ENCODE measurements around the gene LRRC8C. TPM values are rescaled to one million over a fixed set of nuclear protein-coding genes. Genes with fewer than 3 reads are reported as not detected.
A peak's percentile ranks its signal among the peaks of the same experiment; 100 is the strongest.

The LRRC8C gene
- total RNA-seq, 1 donor = 2.2 TPM

- Histone ChIP-seq H3K79me2 (ENCODE audit: insufficient read depth, low read length) (no peaks in the 10 kb centered on the region), H2AFZ (ENCODE audit: low read length) (no peak overlapping the region), H3K4me3 (ENCODE audit: insufficient read depth, low read length) (no peak overlapping the region), H4K20me1 (ENCODE audit: insufficient read depth, low read length) (no peaks in the 10 kb centered on the region), H3K27me3 (ENCODE audit: insufficient read depth, low read length) (no peaks in the 10 kb centered on the region), H3K36me3 (ENCODE audit: insufficient read depth, low read length) (no peaks in the 10 kb centered on the region), H3K9me3 (ENCODE audit: low read depth, low read length) (no peaks in the 10 kb centered on the region), H3K4me2 (ENCODE audit: insufficient read depth, low read length) (no peak overlapping the region), H3K4me1 (ENCODE audit: insufficient read depth, low read length) (no peaks in the 10 kb centered on the region), H3K27ac (ENCODE audit: low read depth, low read length) (no peak overlapping the region)
- DNase-seq (ENCODE audit: insufficient read length, low spot score, missing footprints) = no peak
- TF ChIP-seq CTCF (IDR thresholded peaks at IDR 0.05; ENCODE audit: extremely low read depth, low read depth, low read length) = no peak
Measured at GRCh38 chr1:89753761-89754160, 120.8 kb downstream of the LRRC8C start.

- Histone ChIP-seq H3K79me2 (ENCODE audit: insufficient read depth, low read length) (no peaks in the 10 kb centered on the region), H3K27ac (ENCODE audit: low read depth, low read length) (no peak overlapping the region), H2AFZ (ENCODE audit: low read length) (no peak overlapping the region), H3K36me3 (ENCODE audit: insufficient read depth, low read length) (no peaks in the 10 kb centered on the region), H3K4me1 (ENCODE audit: insufficient read depth, low read length) (no peaks in the 10 kb centered on the region), H3K4me3 (ENCODE audit: insufficient read depth, low read length) (no peak overlapping the region), H3K4me2 (ENCODE audit: insufficient read depth, low read length) (no peak overlapping the region), H3K27me3 (ENCODE audit: insufficient read depth, low read length) (no peaks in the 10 kb centered on the region), H3K9me3 (ENCODE audit: low read depth, low read length) (no peaks in the 10 kb centered on the region), H4K20me1 (ENCODE audit: insufficient read depth, low read length) (no peaks in the 10 kb centered on the region)
- TF ChIP-seq CTCF (IDR thresholded peaks at IDR 0.05; ENCODE audit: extremely low read depth, low read depth, low read length) = no peak
- DNase-seq (ENCODE audit: insufficient read length, low spot score, missing footprints) = no peak
Measured at GRCh38 chr1:89754518-89754917, 121.6 kb downstream of the LRRC8C start.

GRCh38 chr1:89755591-89755990 lies 122.7 kb downstream of the LRRC8C start:
- H3K4me2 ChIP-seq (ENCODE audit: insufficient read depth, low read length) = no peak overlapping the region
- H3K9me3 ChIP-seq (ENCODE audit: low read depth, low read length) = no peaks in the 10 kb centered on the region
- no peaks in the 10 kb centered on the region for H3K27me3 ChIP-seq (ENCODE audit: insufficient read depth, low read length)
- no peak overlapping the region for H2AFZ ChIP-seq (ENCODE audit: low read length)
- H3K4me1 ChIP-seq (ENCODE audit: insufficient read depth, low read length) = no peaks in the 10 kb centered on the region
- H3K4me3 ChIP-seq (ENCODE audit: insufficient read depth, low read length) = no peak overlapping the region
- H3K27ac ChIP-seq (ENCODE audit: low read depth, low read length) = no peak overlapping the region
- no peak for TF ChIP-seq CTCF (IDR thresholded peaks at IDR 0.05; ENCODE audit: extremely low read depth, low read depth, low read length)
- no peak for DNase-seq (ENCODE audit: insufficient read length, low spot score, missing footprints)
- H4K20me1 ChIP-seq (ENCODE audit: insufficient read depth, low read length) = no peaks in the 10 kb centered on the region
- H3K36me3 ChIP-seq (ENCODE audit: insufficient read depth, low read length) = no peaks in the 10 kb centered on the region
- no peaks in the 10 kb centered on the region for H3K79me2 ChIP-seq (ENCODE audit: insufficient read depth, low read length)

- no peak for DNase-seq (ENCODE audit: insufficient read length, low spot score, missing footprints)
- peak overlapping the region; percentile 84 for H2AFZ ChIP-seq (ENCODE audit: low read length)
- TF ChIP-seq CTCF (IDR thresholded peaks at IDR 0.05; ENCODE audit: extremely low read depth, low read depth, low read length) = no peak
- H3K4me2 ChIP-seq (ENCODE audit: insufficient read depth, low read length) = peak overlapping the region; percentile 0
- H4K20me1 ChIP-seq (ENCODE audit: insufficient read depth, low read length) = no peaks in the 10 kb centered on the region
- no peak overlapping the region for H3K4me3 ChIP-seq (ENCODE audit: insufficient read depth, low read length)
- no peaks in the 10 kb centered on the region for H3K9me3 ChIP-seq (ENCODE audit: low read depth, low read length)
- H3K79me2 ChIP-seq (ENCODE audit: insufficient read depth, low read length) = no peaks in the 10 kb centered on the region
- peaks cover 5% of the 10 kb centered on the region for H3K4me1 ChIP-seq (ENCODE audit: insufficient read depth, low read length)
- no peak overlapping the region for H3K27ac ChIP-seq (ENCODE audit: low read depth, low read length)
- H3K27me3 ChIP-seq (ENCODE audit: insufficient read depth, low read length) = no peaks in the 10 kb centered on the region
- no peaks in the 10 kb centered on the region for H3K36me3 ChIP-seq (ENCODE audit: insufficient read depth, low read length)
Measured at GRCh38 chr1:89757532-89757931, 124.6 kb downstream of the LRRC8C start.

Data from osteoblast (primary cell).